SK-N-SH treated with all-trans-retinoic acid at 6 μM for 48 hours (cell line): ENCODE measurements around the gene CHST11.

Experiments used
- ATAC-seq: fragments of 200-7000 bp; cut with Tn5 transposase; 3 replicates; pipeline ENCODE4 v1.9.1; 2020; ENCODE audit warnings: mild to moderate bottlenecking, moderate library complexity
- ARNTL ChIP-seq: fragments of 450-650 bp; formaldehyde crosslinking; IDR thresholded peaks from 2 replicates; pipeline ENCODE4 v1.5.0; 2020; ENCODE audit warnings: low read depth, mild to moderate bottlenecking, moderate library complexity, borderline replicate concordance
- BACH2 ChIP-seq: fragments of 250-450 bp; sonication (Bioruptor Pico); IDR thresholded peaks from 2 replicates; pipeline ENCODE4 v1.9.0; 2021; ENCODE audit warnings: mild to moderate bottlenecking, borderline replicate concordance
- CREB5 ChIP-seq: fragments of 250-450 bp; sonication (Bioruptor Pico); IDR thresholded peaks from 2 replicates; pipeline ENCODE4 v1.5.1; 2020; ENCODE audit warnings: low read depth, mild to moderate bottlenecking, moderate library complexity
- CSDC2 ChIP-seq: fragments of 250-450 bp; sonication (Bioruptor Pico); IDR thresholded peaks from 2 replicates; pipeline ENCODE4 v1.5.0; 2020; ENCODE audit warnings: mild to moderate bottlenecking, moderate library complexity
- ESRRG ChIP-seq: fragments of 250-450 bp; sonication (Bioruptor Pico); IDR thresholded peaks from 2 replicates; pipeline ENCODE4 v1.6.1; 2021; ENCODE audit warnings: mild to moderate bottlenecking
- ISL1 ChIP-seq: fragments of 250-450 bp; sonication (Bioruptor Pico); IDR thresholded peaks from 2 replicates; pipeline ENCODE4 v2.1.2; 2022; ENCODE audit warnings: mild to moderate bottlenecking, moderate library complexity
- OSR1 ChIP-seq: fragments of 250-450 bp; sonication (Bioruptor Pico); IDR thresholded peaks from 2 replicates; pipeline ENCODE4 v1.8.0; 2022; ENCODE audit warnings: moderate library complexity, mild to moderate bottlenecking, inconsistent platforms
- POU6F1 ChIP-seq: fragments of 250-450 bp; sonication (Bioruptor Pico); IDR thresholded peaks from 2 replicates; pipeline ENCODE4 v1.8.0; 2021; ENCODE audit warnings: low read depth, mild to moderate bottlenecking, moderate library complexity, borderline replicate concordance
- PPARA ChIP-seq: fragments of 250-450 bp; sonication (Bioruptor Pico); IDR thresholded peaks from 2 replicates; pipeline ENCODE4 v1.5.0; 2020; ENCODE audit warnings: mild to moderate bottlenecking, borderline replicate concordance
- SNAI2 ChIP-seq: fragments of 250-450 bp; sonication (Bioruptor Pico); IDR thresholded peaks from 2 replicates; pipeline ENCODE4 v1.5.0; 2020; ENCODE audit warnings: mild to moderate bottlenecking, moderate library complexity
- TCF4 ChIP-seq: fragments of 250-450 bp; sonication (Bioruptor Pico); IDR thresholded peaks from 2 replicates; pipeline ENCODE4 v1.8.0; 2021; ENCODE audit warnings: mild to moderate bottlenecking, moderate library complexity, borderline replicate concordance
- TOX ChIP-seq: fragments of 250-450 bp; sonication (Bioruptor Pico); IDR thresholded peaks from 2 replicates; pipeline ENCODE4 v1.8.0; 2021; ENCODE audit warnings: mild to moderate bottlenecking, moderate library complexity, borderline replicate concordance
- ZFP3 ChIP-seq: fragments of 250-450 bp; sonication (Bioruptor Pico); IDR thresholded peaks from 2 replicates; pipeline ENCODE4 v1.5.0; 2020; ENCODE audit warnings: mild to moderate bottlenecking, moderate library complexity
- ZFP30 ChIP-seq: fragments of 450-650 bp; formaldehyde crosslinking; IDR thresholded peaks from 2 replicates; pipeline ENCODE4 v1.5.0; 2022; ENCODE audit warnings: mild to moderate bottlenecking, moderate library complexity
- ZNF565 ChIP-seq: fragments of 450-650 bp; formaldehyde crosslinking; conservative IDR thresholded peaks from 2 replicates; pipeline ENCODE4 v1.5.0; 2020; ENCODE audit warnings: low read depth, mild to moderate bottlenecking, moderate library complexity
- ZNF70 ChIP-seq: fragments of 450-650 bp; formaldehyde crosslinking; IDR thresholded peaks from 2 replicates; pipeline ENCODE4 v1.5.0; 2020; ENCODE audit warnings: mild to moderate bottlenecking, moderate library complexity
- ZNF8 ChIP-seq: fragments of 450-650 bp; formaldehyde crosslinking; IDR thresholded peaks from 2 replicates; pipeline ENCODE4 v1.5.0; 2020; ENCODE audit warnings: mild to moderate bottlenecking, moderate library complexity
- TF ChIP-seq, protein P1 (sequence below): fragments of 250-450 bp; sonication (Bioruptor Pico); IDR thresholded peaks from 2 replicates; pipeline ENCODE4 v1.8.0; 2020; ENCODE audit warnings: mild to moderate bottlenecking, moderate library complexity, borderline replicate concordance
- TF ChIP-seq, protein P2 (sequence below): fragments of 250-450 bp; sonication (Bioruptor Pico); IDR thresholded peaks from 2 replicates; pipeline ENCODE4 v1.5.1; 2021; ENCODE audit warnings: mild to moderate bottlenecking, moderate library complexity

CHST11 gene

GRCh38 chr12:104729610-104730446 is 273.1 kb downstream of the CHST11 start:
- TF ChIP-seq SNAI2 (CRISPR knock-in tag) = no peak
- no peak for TF ChIP-seq CREB5 (CRISPR knock-in tag)
- TF ChIP-seq BACH2 (CRISPR knock-in tag) = no peak
- no peak for TF ChIP-seq OSR1 (CRISPR knock-in tag)
- TF ChIP-seq, protein P1, sequence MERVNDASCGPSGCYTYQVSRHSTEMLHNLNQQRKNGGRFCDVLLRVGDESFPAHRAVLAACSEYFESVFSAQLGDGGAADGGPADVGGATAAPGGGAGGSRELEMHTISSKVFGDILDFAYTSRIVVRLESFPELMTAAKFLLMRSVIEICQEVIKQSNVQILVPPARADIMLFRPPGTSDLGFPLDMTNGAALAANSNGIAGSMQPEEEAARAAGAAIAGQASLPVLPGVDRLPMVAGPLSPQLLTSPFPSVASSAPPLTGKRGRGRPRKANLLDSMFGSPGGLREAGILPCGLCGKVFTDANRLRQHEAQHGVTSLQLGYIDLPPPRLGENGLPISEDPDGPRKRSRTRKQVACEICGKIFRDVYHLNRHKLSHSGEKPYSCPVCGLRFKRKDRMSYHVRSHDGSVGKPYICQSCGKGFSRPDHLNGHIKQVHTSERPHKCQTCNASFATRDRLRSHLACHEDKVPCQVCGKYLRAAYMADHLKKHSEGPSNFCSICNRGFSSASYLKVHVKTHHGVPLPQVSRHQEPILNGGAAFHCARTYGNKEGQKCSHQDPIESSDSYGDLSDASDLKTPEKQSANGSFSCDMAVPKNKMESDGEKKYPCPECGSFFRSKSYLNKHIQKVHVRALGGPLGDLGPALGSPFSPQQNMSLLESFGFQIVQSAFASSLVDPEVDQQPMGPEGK = no peak
- no peak for TF ChIP-seq PPARA
- TF ChIP-seq ZNF70 (CRISPR knock-in tag) = no peak
- TF ChIP-seq ZFP3 (CRISPR knock-in tag) = no peak
- no peak for TF ChIP-seq ARNTL (CRISPR knock-in tag)
- TF ChIP-seq, protein P2, sequence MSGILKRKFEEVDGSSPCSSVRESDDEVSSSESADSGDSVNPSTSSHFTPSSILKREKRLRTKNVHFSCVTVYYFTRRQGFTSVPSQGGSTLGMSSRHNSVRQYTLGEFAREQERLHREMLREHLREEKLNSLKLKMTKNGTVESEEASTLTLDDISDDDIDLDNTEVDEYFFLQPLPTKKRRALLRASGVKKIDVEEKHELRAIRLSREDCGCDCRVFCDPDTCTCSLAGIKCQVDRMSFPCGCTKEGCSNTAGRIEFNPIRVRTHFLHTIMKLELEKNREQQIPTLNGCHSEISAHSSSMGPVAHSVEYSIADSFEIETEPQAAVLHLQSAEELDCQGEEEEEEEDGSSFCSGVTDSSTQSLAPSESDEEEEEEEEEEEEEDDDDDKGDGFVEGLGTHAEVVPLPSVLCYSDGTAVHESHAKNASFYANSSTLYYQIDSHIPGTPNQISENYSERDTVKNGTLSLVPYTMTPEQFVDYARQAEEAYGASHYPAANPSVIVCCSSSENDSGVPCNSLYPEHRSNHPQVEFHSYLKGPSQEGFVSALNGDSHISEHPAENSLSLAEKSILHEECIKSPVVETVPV (CRISPR knock-in tag) = no peak
- TF ChIP-seq ZNF8 = no peak
- TF ChIP-seq TCF4 (CRISPR knock-in tag) = no peak
- no peak for TF ChIP-seq TOX (CRISPR knock-in tag)
- TF ChIP-seq ZFP30 (CRISPR knock-in tag) = no peak
- no peak for TF ChIP-seq POU6F1
- no peak for TF ChIP-seq CSDC2 (CRISPR knock-in tag)
- TF ChIP-seq ZNF565 (CRISPR knock-in tag) = no peak
- TF ChIP-seq ISL1 (CRISPR knock-in tag) = no peak
- TF ChIP-seq, all 23 proteins: peak for 0
- ATAC-seq = no peak

DNA sequence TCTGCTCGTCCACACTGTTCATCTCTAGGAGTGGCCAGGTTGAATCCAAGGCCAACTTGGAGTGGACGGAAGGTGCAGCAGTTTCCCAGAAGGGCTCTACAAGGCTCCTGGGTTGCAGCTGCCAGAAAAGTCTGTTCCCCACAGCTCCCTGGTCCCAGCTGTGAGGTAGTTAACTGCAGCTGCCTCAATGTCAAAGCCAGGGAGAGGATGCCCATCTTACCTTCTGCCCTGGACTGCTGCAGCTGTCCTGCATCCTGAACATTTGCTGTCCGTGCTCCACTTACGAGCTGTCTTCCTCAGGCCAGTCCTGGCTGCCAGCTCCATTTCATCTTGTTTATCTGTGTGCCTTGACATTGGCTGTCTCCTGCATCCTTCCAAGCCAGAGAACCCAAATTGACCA is 274.0 kb downstream of the CHST11 start:
- ATAC-seq = no peak
- TF ChIP-seq TCF4 (CRISPR knock-in tag) = no peak
- no peak for TF ChIP-seq BACH2 (CRISPR knock-in tag)
- TF ChIP-seq TOX (CRISPR knock-in tag) = no peak
- no peak for TF ChIP-seq ZFP30 (CRISPR knock-in tag)
- TF ChIP-seq SNAI2 (CRISPR knock-in tag) = no peak
- TF ChIP-seq OSR1 (CRISPR knock-in tag) = no peak
- TF ChIP-seq POU6F1 = no peak
- TF ChIP-seq, protein P2 (CRISPR knock-in tag) = no peak
- TF ChIP-seq CREB5 (CRISPR knock-in tag) = no peak
- TF ChIP-seq, protein P1 = no peak
- no peak for TF ChIP-seq ESRRG (CRISPR knock-in tag)
- no peak for TF ChIP-seq CSDC2 (CRISPR knock-in tag)
